GM04503 (cell line): ENCODE results near the gene SNCG.

ENCODE experiments used
- DNase-seq: peaks from one replicate; pipeline ENCODE4 v3.0.0-alpha.2; 2012; ENCODE audit warnings: low read depth

SNCG gene

DNA sequence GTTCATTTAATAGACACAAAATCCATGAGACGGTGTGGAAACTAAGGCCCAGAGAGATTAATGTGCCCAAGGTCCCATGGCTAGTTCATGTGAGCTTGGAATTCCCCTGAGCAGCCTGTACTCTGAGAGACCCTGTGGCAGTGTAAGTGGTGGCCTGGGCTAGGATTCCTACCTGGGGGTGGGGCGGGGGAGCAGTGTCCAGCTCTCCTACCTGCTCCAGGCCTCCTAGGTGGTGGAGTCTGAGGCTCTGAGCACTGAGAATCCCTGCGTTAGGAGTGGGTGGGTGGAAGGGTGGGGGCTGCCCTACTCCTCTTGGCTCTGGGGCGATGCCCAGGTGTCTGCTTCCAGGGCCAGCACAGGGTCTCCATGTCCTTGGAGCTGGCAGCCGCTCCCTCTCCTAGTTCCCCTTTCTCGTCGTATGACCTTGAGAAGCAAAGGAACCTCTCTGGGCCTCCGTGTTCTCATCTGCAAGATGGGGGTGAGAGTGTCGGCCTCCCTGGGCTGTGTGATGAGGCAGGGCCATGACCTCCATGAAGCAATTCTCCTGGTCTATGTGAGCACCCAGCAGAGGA, 2.5 kb downstream of the SNCG start:
- DNase-seq: no peak

GRCh38 chr10:86961481-86962091, 3.2 kb downstream of the SNCG start:
- DNase-seq: no peak

GRCh38 chr10:86962136-86962980, 4.0 kb downstream of the SNCG start:
- no peak for DNase-seq

- DNase-seq: no peak
Measured at GRCh38 chr10:86962981-86963310, 4.5 kb downstream of the SNCG start.

GRCh38 chr10:86963341-86963919, 5.0 kb downstream of the SNCG start:
- DNase-seq: no peak

- DNase-seq: no peak
Measured at GRCh38 chr10:86964061-86964846, 5.9 kb downstream of the SNCG start.

- DNase-seq: no peak
Measured at GRCh38 chr10:86964847-86965190, 6.4 kb downstream of the SNCG start.

GRCh38 chr10:86965986-86966654, 7.7 kb downstream of the SNCG start:
- DNase-seq: no peak

- no peak for DNase-seq
Measured at GRCh38 chr10:86967481-86967941, 9.1 kb downstream of the SNCG start.

GRCh38 chr10:86968271-86968993, 10.0 kb downstream of the SNCG start, which contains the start of gene ADIRF:
ADIRF (plus strand) TSS chr10:86968482; CDS start chr10:86968545, 63 bp downstream.
- no peak for DNase-seq

- no peak for DNase-seq
Measured at GRCh38 chr10:86968994-86969355, 10.6 kb downstream of the SNCG start.

DNA sequence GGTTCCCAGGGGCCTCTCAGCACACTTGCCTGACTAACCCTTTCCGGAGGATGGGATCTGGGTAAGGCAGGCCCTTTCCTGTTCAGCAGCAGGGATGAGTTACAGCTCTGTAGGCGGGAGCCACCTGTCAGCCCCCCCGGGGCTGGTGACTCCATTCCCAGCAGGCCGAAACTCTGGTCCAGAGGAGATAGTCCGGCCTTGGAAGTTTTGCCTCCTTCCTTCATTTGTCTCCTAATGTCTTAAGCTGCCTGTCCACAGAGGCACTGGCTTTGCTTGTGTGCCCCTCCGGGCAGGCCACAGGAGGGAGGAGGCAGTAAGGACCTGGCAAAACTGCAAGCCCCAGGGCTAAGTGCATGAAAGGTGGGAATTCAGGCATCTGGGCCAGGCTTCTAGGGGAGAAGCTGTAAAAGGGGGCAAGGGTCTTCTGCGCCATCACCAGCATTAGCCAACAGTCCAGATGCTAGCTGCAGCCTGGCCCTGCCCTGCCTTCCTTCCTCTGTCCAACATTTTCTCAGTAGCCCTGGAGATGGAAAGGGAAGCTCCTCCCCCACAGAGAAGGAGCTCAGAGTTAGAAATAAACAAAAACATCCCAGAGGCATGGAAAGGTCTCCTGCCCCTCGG, 11.1 kb downstream of the SNCG start:
- no peak for DNase-seq

GRCh38 chr10:86970162-86970981, 12.0 kb downstream of the SNCG start:
- no peak for DNase-seq

GRCh38 chr10:86970982-86971231, 12.5 kb downstream of the SNCG start:
- DNase-seq: no peak

DNA sequence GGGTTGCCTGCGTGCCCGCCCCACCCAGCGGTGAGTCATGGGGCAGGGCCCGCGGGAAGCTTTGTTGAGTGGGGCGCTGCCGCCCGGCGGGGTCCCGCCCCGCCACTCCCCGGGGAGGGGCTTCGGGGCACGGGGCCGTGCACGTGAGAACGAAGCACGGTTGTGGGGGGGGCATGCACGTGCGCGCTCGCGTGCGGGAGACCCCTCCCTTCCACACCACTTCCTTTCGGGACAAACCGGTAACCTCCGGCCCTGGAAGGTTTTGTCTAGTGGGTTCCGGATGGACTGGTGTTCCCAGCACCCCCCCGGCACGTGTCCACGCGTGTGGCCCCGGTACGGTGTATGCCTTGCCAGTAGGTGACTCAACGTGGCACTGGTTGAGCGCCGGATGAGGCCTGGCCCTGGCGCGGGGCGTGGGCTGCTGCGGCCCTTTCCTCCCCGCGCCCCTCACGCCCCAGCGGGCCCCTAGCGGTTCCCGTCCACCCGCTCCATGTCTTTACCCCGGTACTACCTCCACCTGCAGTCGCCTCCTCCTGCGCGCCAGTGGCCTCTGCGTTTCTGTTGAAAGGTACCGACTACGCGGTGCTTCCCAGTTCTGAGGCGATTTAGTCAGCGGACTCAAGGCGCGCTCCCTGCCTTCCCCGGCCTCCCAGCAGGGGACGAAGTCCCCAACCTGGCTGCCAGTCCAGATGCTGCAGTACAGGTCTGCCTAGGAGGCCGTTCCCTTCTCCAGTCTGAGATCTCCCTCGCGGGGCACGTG, 13.0 kb downstream of the SNCG start:
- DNase-seq: peak; percentile 55

- no peak for DNase-seq
Measured at GRCh38 chr10:86972613-86973380, 14.4 kb downstream of the SNCG start.

- DNase-seq: no peak
Measured at GRCh38 chr10:86974484-86974883, 16.1 kb downstream of the SNCG start.

GRCh38 chr10:86976362-86977056, 18.1 kb downstream of the SNCG start:
- DNase-seq: no peak
